GM13976 (cell line): ENCODE measurements around the gene HIBADH.

Experiments used
- DNase-seq: peaks from one replicate; pipeline ENCODE4 v3.0.0; 2012; ENCODE audit warnings: low spot score
- CTCF ChIP-seq: IDR thresholded peaks from 2 replicates; pipeline ENCODE4 v1.5.1; 2012; ENCODE audit warnings: borderline replicate concordance, mild to moderate bottlenecking; ENCODE audit not compliant: insufficient read depth; ENCODE audit errors: extremely low read depth, missing control alignments, control extremely low read depth
- in situ Hi-C: fragments of 300-500 bp; cut with MboI; formaldehyde crosslinking; loops from one replicate; pipeline ENCODE4 v1.12.0; 2022; ENCODE audit warnings: low sequenced_read_pairs, mixed read lengths, inconsistent platforms; ENCODE audit not compliant: unreplicated experiment

The HIBADH gene

GRCh38 chr7:27690649-27691048 is 28.0 kb upstream of the HIBADH start:
- no peak for DNase-seq
- in situ Hi-C loops, result no loop called here
- no peak for TF ChIP-seq CTCF

GRCh38 chr7:27689591-27690164 is 27.0 kb upstream of the HIBADH start:
- in situ Hi-C loops, result no loop called here
- DNase-seq, result peak; percentile 40
- TF ChIP-seq CTCF, result peak; percentile 27

- TF ChIP-seq CTCF, result no peak
- no peak for DNase-seq
- in situ Hi-C loops, result no loop called here
These were observed 26.5 kb upstream of the HIBADH start for GRCh38 chr7:27689150-27689549.

GRCh38 chr7:27688646-27689045 is 26.0 kb upstream of the HIBADH start:
- no peak for TF ChIP-seq CTCF
- no peak for DNase-seq
- in situ Hi-C loops, result no loop called here

- in situ Hi-C loops, result no loop called here
- DNase-seq, result no peak
- TF ChIP-seq CTCF, result no peak
These were observed 25.4 kb upstream of the HIBADH start for GRCh38 chr7:27688056-27688455.

GRCh38 chr7:27686315-27686714 is 23.6 kb upstream of the HIBADH start:
- in situ Hi-C loops, result no loop called here

More at GRCh38 chr7:27686315-27686714, 23.6 kb upstream of the HIBADH start:
- DNase-seq, result no peak
- no peak for TF ChIP-seq CTCF
